Measurements from ENCODE around the gene CLCN7.

Gene CLCN7

DNA sequence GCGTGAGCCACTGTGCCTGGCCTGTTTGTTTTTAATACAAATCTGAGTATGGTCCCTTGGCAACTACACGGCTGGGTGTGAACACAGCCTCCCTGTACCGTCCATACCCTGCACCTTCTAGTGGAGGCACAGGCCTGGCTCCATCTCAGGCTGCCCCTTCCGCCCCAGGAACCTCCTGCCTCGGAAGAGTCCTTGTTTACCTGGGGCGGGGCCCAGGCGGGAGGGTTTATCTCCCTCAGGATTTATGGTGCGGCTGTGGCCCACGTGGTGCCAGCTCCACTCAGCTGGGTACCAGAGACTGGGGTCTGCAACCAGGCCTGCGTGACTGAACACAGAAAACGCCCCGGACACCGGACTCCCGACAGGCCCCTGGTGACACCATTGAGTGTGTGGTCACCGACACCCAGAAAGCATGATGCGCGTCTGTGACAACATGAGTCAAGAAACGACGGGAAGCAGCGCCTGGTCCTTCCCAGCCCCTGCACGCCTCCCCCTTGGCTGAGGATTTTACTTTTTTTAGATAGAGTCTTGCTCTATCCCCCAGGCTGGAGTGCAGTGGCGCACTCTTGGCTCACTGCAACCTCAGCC, 79.3 kb downstream of the CLCN7 start:
- DNase-seq = no peak
